ENCODE data around the gene XIRP2. TPM values are rescaled to one million over a fixed set of nuclear protein-coding genes. Genes with fewer than 3 reads are reported as not detected.

Gene XIRP2
- total RNA-seq, 1 experiment from 2014 or later = not detected

DNA sequence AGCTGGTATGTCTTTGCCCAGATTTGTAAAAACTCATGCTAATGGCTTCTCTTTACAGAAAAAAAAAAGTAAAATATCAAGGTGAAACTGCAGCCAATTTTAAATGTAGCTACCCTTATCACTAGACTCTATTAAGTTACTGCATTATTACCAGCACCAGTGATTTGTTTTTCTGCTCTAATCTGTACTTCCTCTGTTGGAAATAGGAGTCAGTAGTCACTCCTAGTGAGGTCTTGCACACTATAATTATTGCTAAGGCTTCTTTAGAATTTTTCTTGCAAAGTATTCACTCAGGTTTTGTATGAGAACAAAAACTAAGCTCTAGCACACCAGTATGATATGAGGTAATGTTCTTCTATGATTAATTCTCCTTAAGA, 215.5 kb downstream of the XIRP2 start:
- Histone ChIP-seq H4K20me1 (ENCODE audit: insufficient read depth) (no peaks in the 10 kb centered on the region), H3K4me1 (ENCODE audit: control insufficient read depth in 1 of 2, insufficient read depth in 2 of 2, low read length in 2 of 2) (no peaks in the 10 kb centered on the region), H3K79me2 (ENCODE audit: insufficient read depth, low read length) (no peaks in the 10 kb centered on the region), H3K4me2 (ENCODE audit: low read length) (no peak overlapping the region), H3K9me3 (ENCODE audit: control insufficient read depth in 1 of 2, insufficient read depth in 1 of 2, low read depth in 1 of 2, low read length in 2 of 2) (peaks cover 0 to 2% of the 10 kb centered on the region in 2 experiments; a peak in 1 of 4 replicates), H3K27ac (ENCODE audit: low read depth, low read length) (no peak overlapping the region), H3K4me3 (replicated peaks in 1 of 2; ENCODE audit: low read depth in 1 of 2, low read length in 2 of 2) (no peak overlapping the region), H3K27me3 (ENCODE audit: insufficient read depth, low read length) (no peaks in the 10 kb centered on the region), H3K36me3 (ENCODE audit: control insufficient read depth in 1 of 2, insufficient read depth in 2 of 2, low read length in 2 of 2) (no peaks in the 10 kb centered on the region), H3K9ac (ENCODE audit: low read length) (no peak overlapping the region), H2AFZ (ENCODE audit: low read depth, low read length, poor library complexity, severe bottlenecking) (no peak overlapping the region), H3K9me2 (ENCODE audit: insufficient read depth) (no peaks in the 10 kb centered on the region)
- no peak for TF ChIP-seq SIN3A (IDR thresholded peaks at IDR 0.05; ENCODE audit: low read depth)
- TF ChIP-seq POLR2AphosphoS5 (IDR thresholded peaks at IDR 0.05; ENCODE audit: low read depth, low read length) = no peak
- no peak for TF ChIP-seq EGR1 (IDR thresholded peaks at IDR 0.05; ENCODE audit: low read depth)
- no peak for TF ChIP-seq SP1 (IDR thresholded peaks at IDR 0.05; ENCODE audit: low read depth)
- TF ChIP-seq EZH2phosphoT487 (IDR thresholded peaks at IDR 0.05; ENCODE audit: borderline replicate concordance) = no peak
- TF ChIP-seq ZNF274 (IDR thresholded peaks at IDR 0.05; ENCODE audit: low read depth, low read length) = no peak
- TF ChIP-seq CEBPB (IDR thresholded peaks at IDR 0.05; ENCODE audit: low read depth) = no peak
- TF ChIP-seq TCF7L2 (IDR thresholded peaks at IDR 0.05; ENCODE audit: borderline replicate concordance, extremely low read depth, insufficient read depth, insufficient read length) = no peak
- TF ChIP-seq POLR2A (IDR thresholded peaks at IDR 0.05; ENCODE audit: borderline replicate concordance, extremely low read depth, insufficient read depth, insufficient read length) = no peak
- no peak for TF ChIP-seq FOSL1 (IDR thresholded peaks at IDR 0.05; ENCODE audit: low read depth)
- TF ChIP-seq EZH2 (IDR thresholded peaks at IDR 0.05) = no peak
- TF ChIP-seq, protein P1, sequence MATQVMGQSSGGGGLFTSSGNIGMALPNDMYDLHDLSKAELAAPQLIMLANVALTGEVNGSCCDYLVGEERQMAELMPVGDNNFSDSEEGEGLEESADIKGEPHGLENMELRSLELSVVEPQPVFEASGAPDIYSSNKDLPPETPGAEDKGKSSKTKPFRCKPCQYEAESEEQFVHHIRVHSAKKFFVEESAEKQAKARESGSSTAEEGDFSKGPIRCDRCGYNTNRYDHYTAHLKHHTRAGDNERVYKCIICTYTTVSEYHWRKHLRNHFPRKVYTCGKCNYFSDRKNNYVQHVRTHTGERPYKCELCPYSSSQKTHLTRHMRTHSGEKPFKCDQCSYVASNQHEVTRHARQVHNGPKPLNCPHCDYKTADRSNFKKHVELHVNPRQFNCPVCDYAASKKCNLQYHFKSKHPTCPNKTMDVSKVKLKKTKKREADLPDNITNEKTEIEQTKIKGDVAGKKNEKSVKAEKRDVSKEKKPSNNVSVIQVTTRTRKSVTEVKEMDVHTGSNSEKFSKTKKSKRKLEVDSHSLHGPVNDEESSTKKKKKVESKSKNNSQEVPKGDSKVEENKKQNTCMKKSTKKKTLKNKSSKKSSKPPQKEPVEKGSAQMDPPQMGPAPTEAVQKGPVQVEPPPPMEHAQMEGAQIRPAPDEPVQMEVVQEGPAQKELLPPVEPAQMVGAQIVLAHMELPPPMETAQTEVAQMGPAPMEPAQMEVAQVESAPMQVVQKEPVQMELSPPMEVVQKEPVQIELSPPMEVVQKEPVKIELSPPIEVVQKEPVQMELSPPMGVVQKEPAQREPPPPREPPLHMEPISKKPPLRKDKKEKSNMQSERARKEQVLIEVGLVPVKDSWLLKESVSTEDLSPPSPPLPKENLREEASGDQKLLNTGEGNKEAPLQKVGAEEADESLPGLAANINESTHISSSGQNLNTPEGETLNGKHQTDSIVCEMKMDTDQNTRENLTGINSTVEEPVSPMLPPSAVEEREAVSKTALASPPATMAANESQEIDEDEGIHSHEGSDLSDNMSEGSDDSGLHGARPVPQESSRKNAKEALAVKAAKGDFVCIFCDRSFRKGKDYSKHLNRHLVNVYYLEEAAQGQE (IDR thresholded peaks at IDR 0.05; ENCODE audit: low read depth) = no peak
- TF ChIP-seq, protein P2, sequence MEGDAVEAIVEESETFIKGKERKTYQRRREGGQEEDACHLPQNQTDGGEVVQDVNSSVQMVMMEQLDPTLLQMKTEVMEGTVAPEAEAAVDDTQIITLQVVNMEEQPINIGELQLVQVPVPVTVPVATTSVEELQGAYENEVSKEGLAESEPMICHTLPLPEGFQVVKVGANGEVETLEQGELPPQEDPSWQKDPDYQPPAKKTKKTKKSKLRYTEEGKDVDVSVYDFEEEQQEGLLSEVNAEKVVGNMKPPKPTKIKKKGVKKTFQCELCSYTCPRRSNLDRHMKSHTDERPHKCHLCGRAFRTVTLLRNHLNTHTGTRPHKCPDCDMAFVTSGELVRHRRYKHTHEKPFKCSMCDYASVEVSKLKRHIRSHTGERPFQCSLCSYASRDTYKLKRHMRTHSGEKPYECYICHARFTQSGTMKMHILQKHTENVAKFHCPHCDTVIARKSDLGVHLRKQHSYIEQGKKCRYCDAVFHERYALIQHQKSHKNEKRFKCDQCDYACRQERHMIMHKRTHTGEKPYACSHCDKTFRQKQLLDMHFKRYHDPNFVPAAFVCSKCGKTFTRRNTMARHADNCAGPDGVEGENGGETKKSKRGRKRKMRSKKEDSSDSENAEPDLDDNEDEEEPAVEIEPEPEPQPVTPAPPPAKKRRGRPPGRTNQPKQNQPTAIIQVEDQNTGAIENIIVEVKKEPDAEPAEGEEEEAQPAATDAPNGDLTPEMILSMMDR (IDR thresholded peaks at IDR 0.05 in 2 of 3, conservative IDR thresholded peaks at IDR 0.05 in 1 of 3; ENCODE audit: borderline replicate concordance in 1 of 3, insufficient read depth in 1 of 3, low read depth in 2 of 3, low read length in 2 of 3) = no peak
- no peak for TF ChIP-seq ZFX (IDR thresholded peaks at IDR 0.05)
- TF ChIP-seq, protein P3, sequence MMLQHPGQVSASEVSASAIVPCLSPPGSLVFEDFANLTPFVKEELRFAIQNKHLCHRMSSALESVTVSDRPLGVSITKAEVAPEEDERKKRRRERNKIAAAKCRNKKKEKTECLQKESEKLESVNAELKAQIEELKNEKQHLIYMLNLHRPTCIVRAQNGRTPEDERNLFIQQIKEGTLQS (IDR thresholded peaks at IDR 0.05) = no peak
- TF ChIP-seq YY1 (IDR thresholded peaks at IDR 0.05; ENCODE audit: extremely low read depth, insufficient replicate concordance, low read depth, low read length) = no peak
- ChIA-PET RAD21 (ENCODE audit: low non-redundant PET in 1 of 2, low total read pairs in 2 of 2, uncharacterized antibody in 2 of 2, unreplicated experiment in 2 of 2) (no interaction called here), POLR2A (no interaction called here), CTCF (no interaction called here)
- DNase-seq (ENCODE audit: low read depth, low spot score) (no peak), ATAC-seq (no peak)
- intact Hi-C loops (cut with micrococcal nuclease) = no loop called here
- no TSS peak for BruUV-seq (replicated peaks)
